Suprapubic skin (tissue), 3 donors: ENCODE results near the gene ATP6V1F.

Experiments used
- EP300 ChIP-seq: sonication (generic); formaldehyde crosslinking; IDR thresholded peaks from one replicate; pipeline ENCODE4 v1.6.1; 2017; ENCODE audit warnings: antibody characterized with exemption
- TF ChIP-seq, protein P1 (sequence below), 2 donors: fragments of 200-600 bp in 1 of 2; fragments of 450-650 bp in 1 of 2; sonication (generic) in 1 of 2; IDR thresholded peaks; one replicate each; pipeline ENCODE4 v1.5.1; 2016 to 2019; ENCODE audit warnings: antibody characterized with exemption in 2 of 2, mild to moderate bottlenecking in 1 of 2, moderate library complexity in 1 of 2

DNA sequence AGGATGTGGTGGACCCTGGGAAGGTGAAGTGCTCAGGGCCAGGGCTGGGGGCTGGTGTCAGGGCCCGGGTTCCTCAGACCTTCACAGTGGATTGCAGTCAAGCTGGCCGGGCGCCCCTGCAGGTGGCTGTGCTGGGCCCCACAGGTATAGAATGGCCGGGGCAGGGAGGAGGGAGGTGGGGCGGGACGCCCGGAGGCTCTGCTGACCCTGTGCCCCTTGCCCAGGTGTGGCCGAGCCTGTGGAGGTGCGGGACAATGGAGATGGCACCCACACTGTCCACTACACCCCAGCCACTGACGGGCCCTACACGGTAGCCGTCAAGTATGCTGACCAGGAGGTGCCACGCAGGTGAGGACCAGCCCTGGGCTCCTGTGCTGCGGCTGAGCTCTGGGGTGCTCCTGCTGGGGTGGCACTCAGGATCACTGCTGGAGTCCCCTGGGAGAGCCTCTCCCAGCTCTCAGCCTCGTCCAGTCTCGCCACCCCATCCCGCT lies 14.9 kb upstream of the ATP6V1F start:
- TF ChIP-seq EP300, result no peak
- TF ChIP-seq, protein P1, sequence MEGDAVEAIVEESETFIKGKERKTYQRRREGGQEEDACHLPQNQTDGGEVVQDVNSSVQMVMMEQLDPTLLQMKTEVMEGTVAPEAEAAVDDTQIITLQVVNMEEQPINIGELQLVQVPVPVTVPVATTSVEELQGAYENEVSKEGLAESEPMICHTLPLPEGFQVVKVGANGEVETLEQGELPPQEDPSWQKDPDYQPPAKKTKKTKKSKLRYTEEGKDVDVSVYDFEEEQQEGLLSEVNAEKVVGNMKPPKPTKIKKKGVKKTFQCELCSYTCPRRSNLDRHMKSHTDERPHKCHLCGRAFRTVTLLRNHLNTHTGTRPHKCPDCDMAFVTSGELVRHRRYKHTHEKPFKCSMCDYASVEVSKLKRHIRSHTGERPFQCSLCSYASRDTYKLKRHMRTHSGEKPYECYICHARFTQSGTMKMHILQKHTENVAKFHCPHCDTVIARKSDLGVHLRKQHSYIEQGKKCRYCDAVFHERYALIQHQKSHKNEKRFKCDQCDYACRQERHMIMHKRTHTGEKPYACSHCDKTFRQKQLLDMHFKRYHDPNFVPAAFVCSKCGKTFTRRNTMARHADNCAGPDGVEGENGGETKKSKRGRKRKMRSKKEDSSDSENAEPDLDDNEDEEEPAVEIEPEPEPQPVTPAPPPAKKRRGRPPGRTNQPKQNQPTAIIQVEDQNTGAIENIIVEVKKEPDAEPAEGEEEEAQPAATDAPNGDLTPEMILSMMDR (IDR thresholded peaks at IDR 0.05), result no peak
